NCI-H2029 treated with DMSO at 0.1 percent for 48 hours (cell line): ENCODE measurements around the gene PBX1.

Experiments
- DNase-seq: peaks from one replicate; lab custom pipeline; 2025; lab: John Stamatoyannopoulos, UW

The PBX1 gene

GRCh38 chr1:164783778-164784555 is 225.0 kb downstream of the PBX1 start:
- no peak for DNase-seq

GRCh38 chr1:164784960-164785359 is 226.0 kb downstream of the PBX1 start:
- DNase-seq = no peak

GRCh38 chr1:164785841-164786534 is 227.0 kb downstream of the PBX1 start:
- DNase-seq = no peak

- peak; percentile 55 for DNase-seq
Observed at GRCh38 chr1:164786980-164787833, 228.2 kb downstream of the PBX1 start.

GRCh38 chr1:164787834-164788231 is 228.8 kb downstream of the PBX1 start:
- DNase-seq = no peak

GRCh38 chr1:164790081-164790480 is 231.1 kb downstream of the PBX1 start:
- no peak for DNase-seq

GRCh38 chr1:164792410-164793004 is 233.5 kb downstream of the PBX1 start:
- no peak for DNase-seq

- no peak for DNase-seq
Observed at GRCh38 chr1:164794356-164794755, 235.4 kb downstream of the PBX1 start.

GRCh38 chr1:164796916-164797315 is 237.9 kb downstream of the PBX1 start:
- no peak for DNase-seq

- DNase-seq = no peak
Observed at GRCh38 chr1:164801246-164801731, 242.3 kb downstream of the PBX1 start.

GRCh38 chr1:164801791-164802502 is 243.0 kb downstream of the PBX1 start:
- DNase-seq = no peak

- DNase-seq = no peak
Observed at GRCh38 chr1:164802529-164803282, 243.7 kb downstream of the PBX1 start.

GRCh38 chr1:164803366-164803765 is 244.4 kb downstream of the PBX1 start:
- DNase-seq = no peak

GRCh38 chr1:164804366-164804765 is 245.4 kb downstream of the PBX1 start:
- DNase-seq = no peak

- DNase-seq = no peak
Observed at GRCh38 chr1:164805399-164805798, 246.4 kb downstream of the PBX1 start.

- no peak for DNase-seq
Observed at GRCh38 chr1:164806531-164806930, 247.5 kb downstream of the PBX1 start.

- DNase-seq = no peak
Observed at GRCh38 chr1:164813776-164814175, 254.8 kb downstream of the PBX1 start.

- DNase-seq = no peak
Observed at GRCh38 chr1:164821648-164822047, 262.7 kb downstream of the PBX1 start.

- no peak for DNase-seq
Observed at GRCh38 chr1:164823486-164824279, 264.7 kb downstream of the PBX1 start.

GRCh38 chr1:164824542-164824941 is 265.6 kb downstream of the PBX1 start:
- no peak for DNase-seq
